ENCODE measurements around the gene GSG1L. TPM values are rescaled to one million over a fixed set of nuclear protein-coding genes. Genes with fewer than 3 reads are reported as not detected.

The GSG1L gene
- total RNA-seq, 8 experiments from 2014 or later: 0.25 to 1.5 (median 0.74) TPM

DNA sequence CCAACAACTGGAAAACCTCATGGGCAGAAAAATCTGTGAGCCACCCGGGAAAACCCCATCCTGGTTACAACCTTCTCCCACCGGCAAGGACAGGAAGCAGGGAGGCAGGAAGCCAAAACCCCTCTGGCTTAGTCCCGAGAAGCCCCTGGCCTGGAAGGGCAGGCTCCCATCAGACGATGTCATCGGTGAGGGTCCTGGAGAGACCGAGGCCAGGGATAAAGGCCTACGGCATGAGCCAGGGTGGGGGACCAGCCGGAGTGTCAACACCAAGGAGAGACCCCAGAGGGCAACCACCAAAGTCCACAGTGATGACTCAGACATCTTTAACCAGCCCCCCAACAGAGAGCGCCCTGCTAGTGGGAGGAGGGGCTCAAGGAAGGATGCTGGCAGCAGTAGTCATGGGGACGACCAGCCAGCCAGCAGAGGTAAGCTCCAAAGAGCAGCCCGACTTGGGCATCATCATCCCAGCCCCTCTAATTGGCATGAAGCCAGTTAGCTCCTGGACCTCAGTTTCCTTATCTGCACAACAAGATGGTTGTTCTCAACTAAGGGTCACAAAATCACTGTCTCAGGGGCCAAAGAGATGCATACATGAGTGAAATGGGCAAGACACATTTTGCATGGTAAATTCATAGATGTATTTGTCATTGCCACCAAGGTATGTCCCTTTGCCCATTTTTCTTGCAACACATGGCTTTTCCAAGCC is 322.9 kb downstream of the GSG1L start:
- H3K27ac ChIP-seq: no peak overlapping the region
- H3K4me3 ChIP-seq: no peak overlapping the region
- WGBS, 10 experiments: 88 to 100% (median 100%) methylated on average over 1 to 9 of the region's 11 CpGs; no CpG with 5 or more reads in 5 of the 10 experiments
- ATAC-seq (replicated peaks in 6 of 8): no peak
- H3K4me1 ChIP-seq (replicated peaks in 1 of 2): peaks cover 0 to 4% of the 10 kb centered on the region in 2 donors
- in situ Hi-C loops (cut with MboI; ENCODE audit: low pct_unique_long_range_greater_than_20kb in 2 of 9, low sequenced_read_pairs in 9 of 9, unreplicated experiment in 9 of 9): no loop called here

DNA sequence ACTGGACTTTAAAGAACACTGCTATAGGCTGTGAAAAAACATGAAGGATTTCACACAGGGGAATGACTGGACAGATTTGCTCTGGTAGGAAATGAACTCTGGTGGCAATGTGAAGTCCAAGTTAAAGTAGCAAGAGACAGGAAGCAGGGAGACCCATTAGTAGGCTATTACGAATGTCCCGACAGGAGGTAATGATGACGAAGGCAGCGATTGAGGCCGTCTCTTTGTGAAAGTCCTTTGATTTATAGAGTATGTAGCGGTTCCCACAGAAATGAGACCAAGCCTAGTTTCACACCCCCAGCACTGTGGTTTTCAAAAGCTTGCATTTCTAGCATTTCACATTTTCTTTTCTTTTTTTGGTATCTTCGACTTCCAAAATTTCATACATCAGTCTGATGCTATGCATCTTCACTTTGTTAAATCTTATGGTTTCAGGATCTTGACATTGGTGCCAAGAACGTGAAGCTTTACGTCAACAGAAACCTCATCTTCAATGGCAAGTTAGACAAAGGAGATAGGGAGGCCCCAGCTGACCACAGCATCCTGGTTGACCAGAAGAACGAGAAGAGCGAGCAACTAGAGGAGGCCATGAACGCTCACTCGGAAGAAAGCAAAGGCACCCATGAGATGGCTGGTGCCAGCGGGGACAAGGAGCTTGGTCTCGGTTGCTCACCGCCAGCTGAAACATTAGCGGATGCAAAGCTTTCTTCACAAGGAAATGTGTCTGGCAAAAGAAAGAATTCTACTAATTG is 323.7 kb downstream of the GSG1L start:
- H3K27ac ChIP-seq: no peak overlapping the region
- no peak overlapping the region for H3K4me3 ChIP-seq
- 77 to 100% (median 85%) methylated on average over 1 to 17 of the region's 17 CpGs for WGBS, 10 experiments
- H3K4me1 ChIP-seq (replicated peaks in 1 of 2): peaks cover 0 to 4% of the 10 kb centered on the region in 2 donors
- peak in 2 of 8 experiments; percentile 28 to 56 for ATAC-seq (replicated peaks in 6 of 8)
- in situ Hi-C loops (cut with MboI; ENCODE audit: low pct_unique_long_range_greater_than_20kb in 2 of 9, low sequenced_read_pairs in 9 of 9, unreplicated experiment in 9 of 9): no loop called here

DNA sequence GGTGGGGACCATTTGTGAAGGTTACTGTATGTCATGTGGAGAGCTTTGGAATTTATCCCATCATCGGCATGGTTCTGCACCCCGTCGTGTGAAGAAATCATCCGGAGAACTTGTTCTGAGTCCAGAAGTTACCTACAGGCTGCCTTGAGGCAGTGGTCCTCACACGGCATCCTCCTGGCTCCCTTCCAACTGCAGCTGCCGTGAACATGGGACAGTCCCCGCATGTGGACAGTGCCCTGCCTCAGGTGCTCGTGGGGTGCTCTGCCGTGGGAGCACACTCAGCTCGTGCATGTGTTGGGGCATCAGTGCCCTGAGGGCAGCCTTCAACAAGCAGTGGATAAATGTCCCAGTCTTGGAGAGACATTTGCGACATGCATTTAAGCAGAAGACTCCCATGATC is 324.9 kb downstream of the GSG1L start:
- peaks cover 0 to 4% of the 10 kb centered on the region in 2 donors for H3K4me1 ChIP-seq (replicated peaks in 1 of 2)
- 78 to 100% (median 88%) methylated on average over 1 to 7 of the region's 11 CpGs; no CpG with 5 or more reads in 3 of the 10 experiments for WGBS, 10 experiments
- in situ Hi-C loops (cut with MboI; ENCODE audit: low pct_unique_long_range_greater_than_20kb in 2 of 9, low sequenced_read_pairs in 9 of 9, unreplicated experiment in 9 of 9): no loop called here
- H3K4me3 ChIP-seq: no peak overlapping the region
- H3K27ac ChIP-seq: no peak overlapping the region
- ATAC-seq (replicated peaks in 6 of 8): no peak

Other genes with a start within 250 kb of the GSG1L start
- gene XPO6, start 148.3 kb upstream of the GSG1L start, total RNA-seq: 100 to 1,000 TPM in 2 of 8 experiments, 10 to 100 TPM in 6; 61.4 to 150 (median 82.2) TPM
- gene SBK1, start 228.8 kb upstream of the GSG1L start, total RNA-seq: 10 to 100 TPM in 5 of 8 experiments, under 1 TPM in 3; 0.20 to 39.7 (median 19.3) TPM